HT1080 (cell line): ENCODE measurements around the gene PPBP. TPM values are rescaled to one million over a fixed set of nuclear protein-coding genes. Genes with fewer than 3 reads are reported as not detected.
"Not testable (repeated sequence)": the region's sequence is repeated elsewhere in the genome, so short reads cannot be mapped to it uniquely, and the experiment has no call there.

Experiments used
- DNase-seq: peaks from one replicate; pipeline ENCODE4 v3.0.0-alpha.2; 2015; ENCODE audit warnings: low read depth
- small RNA-seq: library from RNA; depleted of rRNA; stranded (forward); fragments of <200 nt; gene quantifications from one replicate; pipeline ENCODE3, GENCODE V24; 2014
- total RNA-seq: library from RNA; depleted of rRNA; stranded (reverse); fragments of >200 nt; shearing (Covaris generic); gene quantifications from 2 replicates; pipeline ENCODE4 v1.2.3, GENCODE V29; 2014; rRNA removed

Gene PPBP
- total RNA-seq, 1 experiment from 2014 or later, result not detected

DNA sequence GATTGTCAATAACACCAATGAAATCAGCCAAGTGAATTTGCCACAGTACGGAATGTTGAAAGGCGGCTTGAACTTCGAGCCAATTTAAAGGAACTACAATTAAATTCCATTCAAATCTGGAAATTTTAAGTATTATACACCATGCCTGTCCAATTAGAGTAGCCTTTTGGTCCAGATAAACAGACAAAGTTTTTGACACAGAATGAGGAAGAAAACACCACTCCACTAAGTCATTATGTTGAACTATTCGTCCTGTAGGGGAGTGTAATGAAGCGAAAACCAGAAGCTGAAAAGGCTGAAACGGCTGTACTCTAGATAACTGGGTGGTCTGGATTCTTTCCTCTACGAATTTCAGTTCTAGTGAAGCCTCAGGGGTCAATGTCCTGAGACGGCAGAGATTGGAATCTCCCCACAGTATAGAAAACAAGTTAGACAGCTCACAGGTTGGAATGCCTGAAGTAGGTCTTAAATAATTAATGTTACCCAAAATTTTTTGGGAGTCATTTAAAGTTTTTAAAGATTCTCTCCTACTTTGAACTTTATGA lies 37.5 kb downstream of the PPBP start:
- not testable (repeated sequence) for DNase-seq

- no peak for DNase-seq
These were observed 38.8 kb downstream of the PPBP start for GRCh38 chr4:73948990-73949706.

DNA sequence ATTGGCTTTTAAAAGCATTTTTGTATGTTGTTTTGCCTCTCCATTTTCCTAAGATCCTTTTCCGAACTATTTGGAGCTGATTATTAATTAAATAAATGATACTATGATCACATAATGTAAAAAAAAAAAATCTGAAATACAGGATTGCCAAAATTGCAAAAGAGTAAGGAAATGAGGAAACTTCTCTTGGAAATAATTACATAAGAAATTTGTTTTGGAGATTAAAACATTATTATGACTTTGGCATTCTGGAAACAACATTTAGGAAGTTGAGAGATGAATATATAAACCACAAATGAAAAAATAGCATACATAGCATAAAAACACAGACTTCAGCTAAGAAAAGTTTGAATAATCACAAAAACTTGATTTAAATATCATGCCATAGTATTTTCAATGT lies 39.7 kb downstream of the PPBP start:
- no peak for DNase-seq

GRCh38 chr4:73947239-73947985 lies 40.6 kb downstream of the PPBP start:
- DNase-seq, result no peak

DNA sequence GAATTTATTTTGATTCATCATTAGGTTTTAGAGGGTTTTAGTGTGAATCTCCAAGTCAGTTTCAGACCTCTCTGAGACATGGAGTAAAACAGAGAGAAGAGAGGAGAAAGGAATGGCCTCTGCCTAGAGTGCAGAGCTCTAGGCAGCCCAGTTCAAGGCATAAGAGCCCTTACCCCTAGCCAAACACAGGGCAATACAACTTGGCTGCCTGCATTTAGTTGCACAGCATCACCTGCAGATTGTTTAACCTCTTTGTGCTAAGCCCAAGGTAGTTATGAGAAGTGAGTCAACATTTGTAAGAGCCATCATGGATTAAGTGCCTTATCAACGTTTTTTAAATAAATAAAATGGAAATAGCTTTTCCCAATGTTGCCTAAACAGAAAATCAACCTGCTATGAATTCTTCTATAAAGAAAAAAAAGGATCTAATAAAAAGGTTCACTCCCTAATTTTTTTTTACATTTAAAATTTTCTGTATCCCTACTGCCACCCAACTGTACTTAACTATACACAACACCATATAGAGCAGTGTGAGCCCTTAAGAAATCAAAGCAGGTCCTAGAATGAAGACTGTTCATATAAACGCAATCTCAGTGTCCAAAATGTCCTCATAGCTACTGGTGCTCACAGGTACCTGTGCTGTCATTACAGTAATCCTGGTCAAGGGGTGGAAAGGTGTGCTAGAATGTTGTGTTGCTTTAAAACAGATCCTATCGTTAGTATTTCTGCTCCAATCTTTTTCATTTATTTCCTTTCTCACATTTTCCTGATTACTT lies 42.1 kb downstream of the PPBP start:
- DNase-seq, result no peak

GRCh38 chr4:73945140-73945539 lies 42.9 kb downstream of the PPBP start:
- no peak for DNase-seq

DNA sequence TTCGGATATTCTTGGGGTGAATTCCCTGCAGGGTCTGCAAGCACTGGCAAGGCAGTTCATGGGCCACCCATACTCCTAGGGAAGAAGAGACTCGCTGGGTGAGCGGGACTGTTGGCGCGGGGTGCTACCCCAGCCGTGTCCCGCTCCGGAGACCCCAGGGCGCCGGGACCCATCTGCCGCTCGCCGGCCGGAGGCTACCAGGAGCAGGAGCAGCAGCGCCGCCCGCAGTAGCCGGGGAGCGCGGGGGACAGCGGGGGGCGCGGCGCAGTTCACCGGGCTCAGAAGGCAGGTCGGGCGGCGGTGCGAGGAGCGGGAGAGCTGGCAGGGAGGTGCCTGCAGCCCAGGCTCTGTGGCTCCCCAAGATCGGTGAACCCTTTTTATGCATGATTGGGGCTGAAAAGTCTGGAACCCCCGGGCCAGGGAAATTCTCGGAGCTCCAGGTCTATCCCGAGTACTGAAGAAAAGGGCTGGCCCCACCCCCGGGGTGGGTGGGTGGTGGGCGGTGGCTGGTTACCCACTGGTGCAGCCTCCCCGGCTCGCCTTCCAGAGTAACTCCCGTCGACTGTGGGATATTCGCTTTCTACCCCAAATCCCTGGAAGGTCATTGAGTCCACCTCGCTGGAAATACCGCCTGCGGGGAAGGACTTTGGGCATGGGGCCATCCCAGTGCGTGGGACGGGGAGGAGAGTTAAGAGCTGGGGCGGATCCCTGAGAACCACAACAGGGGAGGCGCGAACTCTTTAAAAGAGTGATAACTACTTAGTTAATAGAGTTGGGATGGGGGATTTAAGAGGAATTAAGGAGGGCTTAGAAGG lies 43.7 kb downstream of the PPBP start:
- DNase-seq, result no peak

- DNase-seq, result no peak
These were observed 44.4 kb downstream of the PPBP start for GRCh38 chr4:73943555-73943954.

- DNase-seq, result no peak
These were observed 51.0 kb downstream of the PPBP start for GRCh38 chr4:73936969-73937368.

Small RNA genes lying within 50 kb of the gene (small RNA-seq; reads per million reads assigned to genes)
- not detected for gene RN7SL218P

Other genes starting within 250 kb of the PPBP start
- gene CXCL8, start 247.6 kb downstream of the PPBP start, total RNA-seq, result 9.4 and 12.9 TPM in 2 replicates
- not detected in 2 replicates for gene CXCL6, start 151.5 kb downstream of the PPBP start, total RNA-seq
- gene PF4V1, start 134.9 kb downstream of the PPBP start, total RNA-seq, result not detected in 2 replicates
- gene CXCL1, start 118.8 kb downstream of the PPBP start, total RNA-seq, result not detected in 2 replicates
- not detected in 2 replicates for gene PF4, start 6.2 kb downstream of the PPBP start, total RNA-seq
- gene CXCL5, start 10.5 kb upstream of the PPBP start, total RNA-seq, result 0.10 TPM in 1 of 2 replicates, not detected in the other
- gene CXCL3, start 50.5 kb upstream of the PPBP start, total RNA-seq, result 3.8 and 5.5 TPM in 2 replicates
- not detected in 2 replicates for gene CXCL2, start 111.0 kb upstream of the PPBP start, total RNA-seq
- 15.2 and 15.5 TPM in 2 replicates for gene MTHFD2L, start 169.9 kb upstream of the PPBP start, total RNA-seq